ENCODE measurements around the gene SUSD3. TPM values are rescaled to one million over a fixed set of nuclear protein-coding genes. Genes with fewer than 3 reads are reported as not detected.
A peak's percentile ranks its signal among the peaks of the same experiment; 100 is the strongest.

The SUSD3 gene
- total RNA-seq, 2 donors from 2014 or later, result 1.6 to 11.8 TPM

DNA sequence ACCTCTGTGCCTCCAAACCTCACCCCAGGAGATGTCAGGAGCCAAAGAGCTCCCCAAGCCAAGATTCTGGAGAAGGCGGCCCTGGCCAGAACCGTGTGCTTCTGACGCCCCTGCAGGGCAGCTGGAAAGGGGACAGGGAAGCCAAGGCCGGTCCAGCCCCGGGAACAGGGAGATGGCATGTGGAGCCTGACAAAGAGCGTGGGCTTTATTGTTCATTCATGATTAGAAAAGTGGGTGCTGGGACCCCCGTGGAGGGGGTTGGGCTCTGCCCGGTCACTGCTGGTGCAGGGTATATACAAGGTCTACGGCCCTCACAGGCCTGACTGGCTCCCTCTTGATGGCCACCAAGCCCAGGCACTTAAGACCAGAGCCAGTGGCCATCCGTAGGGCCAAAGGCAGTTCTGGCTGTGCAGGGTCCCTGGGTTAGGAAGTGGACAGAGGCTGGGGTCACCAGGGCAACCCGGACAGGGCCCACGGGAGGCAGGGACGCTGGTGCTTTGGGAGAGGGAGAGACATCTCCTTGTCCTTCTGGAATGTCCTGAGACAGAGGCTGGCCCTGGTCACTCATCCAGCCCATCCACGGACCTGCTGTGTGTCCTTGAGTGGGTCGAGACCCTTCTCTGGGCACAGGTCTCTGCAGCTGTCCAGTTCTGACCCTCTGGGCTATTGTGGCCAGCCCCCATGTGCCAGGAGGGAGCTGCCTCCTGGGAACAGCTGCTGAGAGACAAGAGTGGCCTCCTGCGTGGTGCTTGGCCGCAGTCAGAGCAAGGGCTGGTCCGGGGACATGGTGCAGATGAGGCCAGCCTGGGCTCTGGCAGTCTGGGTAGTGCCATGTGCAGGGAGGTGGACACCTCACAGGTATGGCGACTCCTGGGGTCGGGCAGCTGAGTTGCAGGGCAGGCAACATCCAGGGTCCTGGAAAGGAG lies 63.1 kb downstream of the SUSD3 start:
- Histone ChIP-seq H3K4me1 (peaks cover 0 to 30% of the 10 kb centered on the region in 2 donors), H3K36me3 (peaks cover 43% of the 10 kb centered on the region), H3K27me3 (no peaks in the 10 kb centered on the region), H3K4me3 (no peak overlapping the region), H3K27ac (peak overlapping the region in 1 of 2 donors; percentile 61), H3K9me3 (no peaks in the 10 kb centered on the region)
- DNase-seq (ENCODE audit: low spot score), result no peak
- TF ChIP-seq, protein P1, sequence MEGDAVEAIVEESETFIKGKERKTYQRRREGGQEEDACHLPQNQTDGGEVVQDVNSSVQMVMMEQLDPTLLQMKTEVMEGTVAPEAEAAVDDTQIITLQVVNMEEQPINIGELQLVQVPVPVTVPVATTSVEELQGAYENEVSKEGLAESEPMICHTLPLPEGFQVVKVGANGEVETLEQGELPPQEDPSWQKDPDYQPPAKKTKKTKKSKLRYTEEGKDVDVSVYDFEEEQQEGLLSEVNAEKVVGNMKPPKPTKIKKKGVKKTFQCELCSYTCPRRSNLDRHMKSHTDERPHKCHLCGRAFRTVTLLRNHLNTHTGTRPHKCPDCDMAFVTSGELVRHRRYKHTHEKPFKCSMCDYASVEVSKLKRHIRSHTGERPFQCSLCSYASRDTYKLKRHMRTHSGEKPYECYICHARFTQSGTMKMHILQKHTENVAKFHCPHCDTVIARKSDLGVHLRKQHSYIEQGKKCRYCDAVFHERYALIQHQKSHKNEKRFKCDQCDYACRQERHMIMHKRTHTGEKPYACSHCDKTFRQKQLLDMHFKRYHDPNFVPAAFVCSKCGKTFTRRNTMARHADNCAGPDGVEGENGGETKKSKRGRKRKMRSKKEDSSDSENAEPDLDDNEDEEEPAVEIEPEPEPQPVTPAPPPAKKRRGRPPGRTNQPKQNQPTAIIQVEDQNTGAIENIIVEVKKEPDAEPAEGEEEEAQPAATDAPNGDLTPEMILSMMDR (IDR thresholded peaks at IDR 0.05), result no peak

DNA sequence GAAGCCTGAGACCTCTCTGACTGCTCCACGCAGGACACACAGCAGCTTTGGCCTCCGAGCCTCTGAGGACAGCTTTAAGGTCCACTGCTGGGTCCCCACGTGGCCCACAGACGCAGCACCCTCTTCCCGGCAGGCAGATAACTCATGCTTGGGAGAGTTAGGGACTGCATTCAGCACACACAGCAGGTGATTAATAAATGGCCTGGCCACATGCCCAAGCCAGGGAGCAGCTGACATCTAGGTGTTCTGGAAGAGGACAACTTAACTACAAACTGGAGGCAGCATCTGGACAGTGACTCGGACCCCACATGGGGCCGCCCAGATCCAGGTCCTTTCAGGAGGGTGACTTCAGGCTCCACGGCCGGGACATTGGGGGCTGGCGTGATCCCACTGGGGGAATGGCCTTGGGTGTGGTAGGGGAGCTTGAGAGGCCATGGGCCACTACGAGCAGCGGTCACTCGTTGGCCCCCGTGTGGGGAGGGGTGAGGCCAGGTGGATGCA lies 64.3 kb downstream of the SUSD3 start:
- Histone ChIP-seq H3K27me3 (no peaks in the 10 kb centered on the region), H3K4me1 (peaks cover 0 to 41% of the 10 kb centered on the region in 2 donors)

DNA sequence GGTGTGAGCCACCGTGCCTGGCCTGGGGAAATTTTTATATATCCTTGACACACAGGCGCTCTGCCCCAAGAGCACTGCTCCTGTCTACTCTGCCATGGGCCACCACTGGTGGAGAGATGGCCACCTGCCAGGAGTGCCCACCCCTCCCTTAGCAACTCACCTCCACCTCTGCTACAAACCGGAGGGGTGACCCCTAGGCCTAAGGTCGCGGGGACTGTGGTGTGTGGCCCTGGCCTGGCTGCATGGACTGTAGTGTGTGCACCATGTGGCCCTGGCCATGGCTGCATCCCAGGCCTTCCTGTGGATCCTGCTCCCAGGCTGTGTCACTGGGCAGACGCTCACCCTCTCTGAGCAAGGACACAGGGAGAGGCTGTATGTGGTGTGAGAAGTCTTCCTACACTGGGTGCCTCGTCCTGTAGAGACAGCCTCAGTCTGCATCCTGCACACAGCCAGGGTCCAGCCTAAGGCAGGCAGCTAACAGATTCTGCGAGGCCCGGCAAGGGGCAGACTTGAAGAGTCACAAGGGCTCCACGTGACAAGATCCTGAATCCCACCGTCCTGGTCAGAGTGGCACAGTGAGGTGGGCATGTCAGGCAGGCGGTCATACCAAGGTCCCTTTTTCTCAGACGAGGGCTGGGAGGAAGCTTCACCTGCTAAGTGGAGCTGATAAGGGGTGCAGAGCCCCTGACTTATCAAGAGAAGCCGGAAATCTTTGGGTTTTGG lies 65.2 kb downstream of the SUSD3 start:
- Histone ChIP-seq H3K4me3 (no peak overlapping the region), H3K4me1 (peaks cover 0 to 50% of the 10 kb centered on the region in 2 donors), H3K27me3 (no peaks in the 10 kb centered on the region), H3K36me3 (peaks cover 43% of the 10 kb centered on the region), H3K9me3 (no peaks in the 10 kb centered on the region), H3K27ac (no peak overlapping the region)
- no peak for DNase-seq (ENCODE audit: low spot score)
- TF ChIP-seq, protein P1 (IDR thresholded peaks at IDR 0.05), result no peak

More for the DNA sequence above, 64.3 kb downstream of the SUSD3 start:
- Histone ChIP-seq H3K4me3 (no peak overlapping the region), H3K27ac (no peak overlapping the region), H3K36me3 (peaks cover 43% of the 10 kb centered on the region), H3K9me3 (no peaks in the 10 kb centered on the region)
- TF ChIP-seq, protein P1 (IDR thresholded peaks at IDR 0.05), result no peak
- no peak for DNase-seq (ENCODE audit: low spot score)

DNA sequence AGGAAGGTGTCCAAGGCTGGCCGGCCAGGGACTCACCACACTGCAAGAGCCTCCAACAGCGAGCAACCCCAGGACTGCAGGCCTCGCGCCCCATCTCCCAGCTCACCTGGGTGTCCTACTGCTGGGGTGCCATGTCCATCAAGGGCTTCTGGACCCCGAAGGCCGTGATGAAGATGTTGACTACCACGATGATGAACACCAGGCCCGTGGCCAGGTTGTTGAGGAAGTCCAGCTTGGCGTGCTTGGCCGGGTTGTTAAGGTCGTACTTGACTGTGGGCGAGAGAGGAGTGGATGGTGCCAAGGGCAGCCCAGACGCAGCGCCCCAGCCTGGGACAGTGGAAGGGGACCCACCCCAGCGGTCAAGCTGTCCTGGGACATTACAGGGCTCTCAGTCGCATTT lies 66.3 kb downstream of the SUSD3 start:
- H3K9me3 ChIP-seq, result no peaks in the 10 kb centered on the region
- peaks cover 0 to 54% of the 10 kb centered on the region in 2 donors for H3K4me1 ChIP-seq
- H3K4me3 ChIP-seq, result no peak overlapping the region
- peaks cover 43% of the 10 kb centered on the region for H3K36me3 ChIP-seq
- TF ChIP-seq, protein P1 (IDR thresholded peaks at IDR 0.05), result no peak
- DNase-seq (ENCODE audit: low spot score), result no peak
- no peak overlapping the region for H3K27ac ChIP-seq
- no peaks in the 10 kb centered on the region for H3K27me3 ChIP-seq

DNA sequence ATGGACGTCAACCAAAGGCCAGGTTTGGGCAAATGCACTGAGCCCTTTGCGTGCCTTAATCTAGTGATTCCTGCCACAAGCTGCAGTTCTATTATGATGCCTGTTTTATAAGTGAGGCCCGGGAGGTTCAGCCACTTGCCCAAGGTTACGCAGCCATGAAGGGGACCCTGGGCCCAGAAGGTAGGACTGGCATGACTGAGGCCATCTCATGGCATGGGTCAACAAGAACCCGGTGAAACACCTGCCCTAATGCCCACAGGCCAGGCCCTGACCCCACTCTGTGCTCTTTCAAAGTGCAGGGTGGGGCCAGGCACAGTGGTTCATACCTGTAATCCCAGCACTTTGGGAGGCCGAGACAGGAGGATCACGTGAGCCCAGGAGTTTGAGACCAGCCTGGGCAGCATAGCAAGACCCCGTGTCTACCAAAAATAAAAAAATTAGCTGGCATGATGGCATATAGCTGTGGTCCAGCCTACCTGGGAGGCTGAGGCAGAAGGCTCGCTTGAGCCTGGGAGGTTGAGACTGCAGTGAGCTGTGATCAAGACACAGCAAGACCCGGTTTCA lies 66.9 kb downstream of the SUSD3 start:
- H3K27me3 ChIP-seq, result no peaks in the 10 kb centered on the region
- no peak overlapping the region for H3K4me3 ChIP-seq
- peaks cover 0 to 54% of the 10 kb centered on the region in 2 donors for H3K4me1 ChIP-seq
- no peaks in the 10 kb centered on the region for H3K9me3 ChIP-seq
- no peak for DNase-seq (ENCODE audit: low spot score)
- H3K27ac ChIP-seq, result no peak overlapping the region
- TF ChIP-seq, protein P1 (IDR thresholded peaks at IDR 0.05), result no peak
- peaks cover 43% of the 10 kb centered on the region for H3K36me3 ChIP-seq
